SK-N-MC (cell line): ENCODE results near the gene ATP5F1D.

Experiments
- EZH2 ChIP-seq: fragments of 200-600 bp; sonication (generic); IDR thresholded peaks from one replicate; pipeline ENCODE4 v1.6.1; 2017; ENCODE audit warnings: antibody characterized with exemption
- FOXP2 ChIP-seq: optimal IDR thresholded peaks from 2 replicates; pipeline ENCODE3; 2011; ENCODE audit warnings: mild to moderate bottlenecking, moderate library complexity; ENCODE audit not compliant: insufficient read depth; ENCODE audit errors: extremely low read length, control extremely low read depth
- POLR2AphosphoS5 ChIP-seq: IDR thresholded peaks from 2 replicates; pipeline ENCODE4 v1.6.1; 2012; ENCODE audit warnings: mild to moderate bottlenecking, low read depth, low read length, borderline replicate concordance

GRCh38 chr19:1271528-1272422 lies 30.2 kb downstream of the ATP5F1D start:
- TF ChIP-seq EZH2 (no peak), POLR2AphosphoS5 (no peak), FOXP2 (no peak)
